ENCODE measurements around the gene KRI1.

DNA sequence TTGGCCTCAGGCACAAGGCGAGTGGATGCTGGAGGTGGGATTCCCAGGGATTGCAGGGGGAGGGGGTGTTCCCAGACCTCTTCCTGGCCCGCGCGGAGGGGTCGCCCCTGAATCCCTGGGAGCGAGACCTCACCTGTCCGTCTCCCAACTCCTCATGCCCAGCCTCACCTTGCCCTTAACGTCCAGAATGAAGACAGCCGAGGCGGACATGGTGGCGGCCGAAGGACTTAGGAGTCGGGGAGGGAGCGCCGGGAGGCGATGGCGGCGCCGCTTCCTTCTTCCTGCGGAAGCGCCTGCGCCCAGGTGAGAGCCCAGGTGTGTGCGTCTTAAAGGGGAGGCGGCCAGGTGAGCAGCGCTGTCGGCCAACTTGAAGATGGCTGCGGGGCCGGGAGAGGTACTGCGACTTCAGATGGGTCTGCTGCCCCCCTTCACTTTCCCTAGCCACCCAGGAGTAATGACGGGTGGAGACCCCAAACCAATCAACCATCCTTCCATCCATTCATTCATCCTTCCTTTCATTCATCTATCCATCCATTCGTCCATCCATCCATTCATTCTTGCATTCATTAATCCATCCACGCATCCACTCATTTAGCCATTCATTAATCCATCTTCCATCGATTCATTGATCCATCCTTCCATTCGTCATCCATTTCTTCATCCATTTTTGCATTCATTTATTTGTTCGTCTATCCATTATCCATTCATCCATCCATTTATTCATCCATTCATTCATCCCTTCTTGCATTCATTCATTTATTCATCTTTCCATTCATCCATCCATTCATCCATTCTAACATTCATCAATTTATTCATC lies 21.4 kb upstream of the KRI1 start, which contains the start of gene AP1M2:
- no peak for TF ChIP-seq GATA2 (IDR thresholded peaks at IDR 0.05; ENCODE audit: low read depth, low read length)
- no peak for TF ChIP-seq GATA3 (IDR thresholded peaks at IDR 0.05; ENCODE audit: low read depth, low read length)
